NB4 (cell line): Measurements from ENCODE around the gene PRR36.

Experiments used
- MYC ChIP-seq: IDR thresholded peaks from 2 replicates; pipeline ENCODE4 v1.6.1; 2011; ENCODE audit warnings: low read depth, low read length
- POLR2A ChIP-seq: IDR thresholded peaks from 2 replicates; pipeline ENCODE4 v1.6.1; 2011; ENCODE audit warnings: mild to moderate bottlenecking; ENCODE audit not compliant: insufficient read length; ENCODE audit errors: extremely low read depth
- TF ChIP-seq, protein P1 (sequence below): IDR thresholded peaks from one replicate; pipeline ENCODE4 v1.5.1; 2012; ENCODE audit warnings: low read depth, low read length
- TF ChIP-seq, protein P2 (sequence below): IDR thresholded peaks from 2 replicates; pipeline ENCODE4 v1.6.1; 2011; ENCODE audit warnings: low read depth, low read length

DNA sequence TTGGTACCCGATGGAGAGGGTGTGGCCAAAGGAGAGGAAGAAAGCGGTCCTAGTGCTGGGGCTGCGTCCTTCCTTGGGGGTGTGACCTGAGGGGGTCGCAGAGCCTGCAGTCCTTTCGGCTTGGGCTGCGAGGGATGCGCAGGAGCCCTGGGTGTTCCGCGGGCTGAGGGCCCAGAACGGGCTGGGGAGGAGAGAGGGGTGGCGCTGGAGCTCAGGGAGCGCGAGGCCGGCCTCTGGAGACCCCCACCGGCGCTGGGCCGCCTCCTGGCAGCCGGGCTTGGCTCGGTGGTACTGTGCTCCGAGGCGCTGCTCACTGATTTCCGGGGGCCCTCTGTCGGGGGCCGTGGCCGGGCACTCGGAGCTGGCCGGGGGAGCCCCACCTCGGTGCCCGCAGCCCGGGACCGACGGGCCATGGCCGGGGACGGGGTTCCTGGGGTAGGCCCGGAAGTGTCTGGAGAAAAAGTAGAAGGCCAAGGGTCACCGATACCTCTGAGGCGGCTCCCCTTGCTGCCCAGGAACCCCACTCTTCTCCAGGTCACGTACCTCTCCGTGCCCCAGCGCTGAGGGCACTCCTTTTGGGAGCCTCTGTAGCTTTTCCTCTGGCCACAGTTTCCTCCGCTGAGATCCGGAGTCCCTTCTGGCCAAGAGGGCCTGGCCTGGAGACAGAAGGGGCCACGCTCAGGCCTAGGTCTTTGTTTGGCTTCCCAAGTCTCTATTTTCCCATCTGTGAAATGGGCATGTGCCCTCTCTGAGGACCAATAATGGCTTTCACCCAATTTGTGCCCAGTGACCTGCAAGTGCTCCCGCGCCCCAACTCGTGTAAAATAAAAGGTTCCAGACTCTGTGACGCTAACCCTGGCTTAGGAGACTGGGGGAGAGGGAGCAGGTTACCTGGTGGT lies 1.6 kb downstream of the PRR36 start:
- TF ChIP-seq, protein P1, sequence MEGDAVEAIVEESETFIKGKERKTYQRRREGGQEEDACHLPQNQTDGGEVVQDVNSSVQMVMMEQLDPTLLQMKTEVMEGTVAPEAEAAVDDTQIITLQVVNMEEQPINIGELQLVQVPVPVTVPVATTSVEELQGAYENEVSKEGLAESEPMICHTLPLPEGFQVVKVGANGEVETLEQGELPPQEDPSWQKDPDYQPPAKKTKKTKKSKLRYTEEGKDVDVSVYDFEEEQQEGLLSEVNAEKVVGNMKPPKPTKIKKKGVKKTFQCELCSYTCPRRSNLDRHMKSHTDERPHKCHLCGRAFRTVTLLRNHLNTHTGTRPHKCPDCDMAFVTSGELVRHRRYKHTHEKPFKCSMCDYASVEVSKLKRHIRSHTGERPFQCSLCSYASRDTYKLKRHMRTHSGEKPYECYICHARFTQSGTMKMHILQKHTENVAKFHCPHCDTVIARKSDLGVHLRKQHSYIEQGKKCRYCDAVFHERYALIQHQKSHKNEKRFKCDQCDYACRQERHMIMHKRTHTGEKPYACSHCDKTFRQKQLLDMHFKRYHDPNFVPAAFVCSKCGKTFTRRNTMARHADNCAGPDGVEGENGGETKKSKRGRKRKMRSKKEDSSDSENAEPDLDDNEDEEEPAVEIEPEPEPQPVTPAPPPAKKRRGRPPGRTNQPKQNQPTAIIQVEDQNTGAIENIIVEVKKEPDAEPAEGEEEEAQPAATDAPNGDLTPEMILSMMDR, result no peak
- TF ChIP-seq POLR2A (no peak), MYC (0 out of 2 replicates have a peak, but pooled peaks have one; percentile 17)
- TF ChIP-seq, protein P2, sequence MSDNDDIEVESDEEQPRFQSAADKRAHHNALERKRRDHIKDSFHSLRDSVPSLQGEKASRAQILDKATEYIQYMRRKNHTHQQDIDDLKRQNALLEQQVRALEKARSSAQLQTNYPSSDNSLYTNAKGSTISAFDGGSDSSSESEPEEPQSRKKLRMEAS, result no peak
